K562 (cell line): ENCODE measurements around the gene SDE2. TPM values are rescaled to one million over a fixed set of nuclear protein-coding genes. Genes with fewer than 3 reads are reported as not detected.
"Not testable (repeated sequence)": the region's sequence is repeated elsewhere in the genome, so short reads cannot be mapped to it uniquely, and the experiment has no call there.

ENCODE experiments used
- ATAC-seq: fragments of 200-7000 bp; cut with Tn5 transposase; 3 replicates; pipeline ENCODE4 v1.9.1; 2020; ENCODE audit warnings: moderate library complexity
- BruUV-seq: library from RNA; stranded (reverse); fragments of 400-500 nt; replicated peaks from 2 replicates; lab custom pipeline; 2021; lab: Mats Ljungman, UMichigan
- CTCF ChIA-PET: fragments of 300-600 bp; formaldehyde crosslinking; extraction: SDS; loops from one replicate; lab custom pipeline; 2021; ENCODE audit warnings: low intra/inter-chr PET ratio; lab: Yijun Ruan, JAX
- POLR2A ChIA-PET: fragments of 300-600, 350-650 bp; sonication (Branson Sonifier 250); formaldehyde crosslinking; extraction: SDS; loops from one replicate; lab custom pipeline; 2021; ENCODE audit warnings: antibody characterized with exemption, inconsistent platforms; lab: Yijun Ruan, JAX
- DNase-seq, 4 experiments: peaks; one replicate each; pipeline versions ENCODE4 v3.0.0 to v3.0.0-alpha.2; 2011 to 2018; ENCODE audit warnings: low spot score in 3 of 4, mixed read lengths in 3 of 4; ENCODE audit errors: extremely low read depth in 1 of 4
- FAIRE-seq: peaks from 2 replicates; lab custom pipeline; 2011; peaks lifted over from hg19 to GRCh38; lab: Jason Lieb, UNC
- H2AFZ ChIP-seq: 2 replicates; pipeline ENCODE4 v1.6.0; 2011; ENCODE audit warnings: low read depth, low read length, control low read depth, inconsistent platforms
- H3K27ac ChIP-seq: fragments of 200-600 bp; 3 replicates; pipeline ENCODE4 v1.8.0; 2011; ENCODE audit warnings: low read depth, mild to moderate bottlenecking, control low read depth, inconsistent platforms, low read length, moderate library complexity, mixed read lengths; ENCODE audit errors: extremely low read depth
- H3K27me3 ChIP-seq, 2 experiments: fragments of 300-600 bp in 1 of 2; 2 replicates in 1 of 2; 3 replicates in 1 of 2; pipeline versions ENCODE4 v1.6.0 to v1.8.0; 2011; ENCODE audit warnings: inconsistent platforms in 2 of 2, low read length in 2 of 2, mild to moderate bottlenecking in 1 of 2, mixed read lengths in 1 of 2, moderate library complexity in 1 of 2; ENCODE audit not compliant: control insufficient read depth in 2 of 2, insufficient read depth in 2 of 2
- H3K36me3 ChIP-seq: fragments of 300-600 bp; 3 replicates; pipeline ENCODE4 v1.8.0; 2011; ENCODE audit warnings: mild to moderate bottlenecking, low read length, inconsistent platforms; ENCODE audit not compliant: control insufficient read depth, insufficient read depth
- H3K4me1 ChIP-seq, 2 experiments: fragments of 200-600 bp in 1 of 2; replicated peaks in 1 of 2; 2 replicates in 1 of 2; 3 replicates in 1 of 2; pipeline versions ENCODE4 v1.5.1 to v1.8.0; 2011; ENCODE audit warnings: inconsistent platforms in 2 of 2, low read length in 2 of 2, mild to moderate bottlenecking in 1 of 2, mixed read lengths in 1 of 2, moderate library complexity in 1 of 2; ENCODE audit not compliant: control insufficient read depth in 2 of 2, insufficient read depth in 2 of 2
- H3K4me2 ChIP-seq: 2 replicates; pipeline ENCODE4 v1.6.1; 2011; ENCODE audit warnings: low read length, control low read depth, inconsistent platforms, mixed read lengths; ENCODE audit not compliant: insufficient read depth
- H3K4me3 ChIP-seq: fragments of 200-600 bp; sonication (generic), shearing (Covaris generic); 2 replicates; pipeline ENCODE4 v1.5.1; 2016; ENCODE audit warnings: control low read depth, inconsistent platforms
- H3K79me2 ChIP-seq: fragments of 200-600 bp; 3 replicates; pipeline ENCODE4 v1.8.0; 2011; ENCODE audit warnings: low read length, inconsistent platforms; ENCODE audit not compliant: control insufficient read depth, insufficient read depth
- H3K9ac ChIP-seq, 2 experiments: 2 replicates each; pipeline versions ENCODE4 v1.6.0 to v1.6.1; 2011; ENCODE audit warnings: low read depth in 2 of 2, low read length in 2 of 2, control low read depth in 1 of 2, inconsistent platforms in 1 of 2, mild to moderate bottlenecking in 1 of 2, mixed read lengths in 1 of 2; ENCODE audit not compliant: insufficient read depth in 1 of 2
- H3K9me1 ChIP-seq: one replicate; pipeline ENCODE4 v1.6.0; 2011; ENCODE audit warnings: inconsistent platforms, mild to moderate bottlenecking, low read length, moderate library complexity; ENCODE audit not compliant: control insufficient read depth, insufficient read depth
- H3K9me3 ChIP-seq: replicated peaks from 2 replicates; pipeline ENCODE4 v1.5.1; 2011; ENCODE audit warnings: low read depth, low read length, inconsistent platforms; ENCODE audit not compliant: control insufficient read depth, insufficient read depth
- H4K20me1 ChIP-seq: replicated peaks from 2 replicates; pipeline ENCODE4 v1.6.1; 2011; ENCODE audit warnings: low read length, inconsistent platforms, mixed read lengths; ENCODE audit not compliant: control insufficient read depth, insufficient read depth
- BMI1 ChIP-seq: fragments of 150-350 bp; IDR thresholded peaks from 2 replicates; pipeline ENCODE4 v1.6.1; 2014; ENCODE audit warnings: low read length
- HMG20A ChIP-seq: fragments of 450-650 bp; formaldehyde crosslinking; conservative IDR thresholded peaks from 2 replicates; pipeline ENCODE4 v1.4.0; 2020; ENCODE audit warnings: mild to moderate bottlenecking, mixed read lengths
- ZNF695 ChIP-seq: fragments of 450-650 bp; formaldehyde crosslinking; IDR thresholded peaks from 2 replicates; pipeline ENCODE4 v1.4.0; 2020; ENCODE audit warnings: mild to moderate bottlenecking, moderate library complexity
- WGBS: fragments of 100-300 bp; shearing (Covaris generic); methylation state at CpG from one replicate; pipeline ENCODE4 v1.1.6; 2016; ENCODE audit warnings: low coverage, mixed read lengths; ENCODE audit not compliant: insufficient coverage; ENCODE audit errors: missing lambda C conversion rate; 5-methylcytosine and 5-hydroxymethylcytosine counted together
- in situ Hi-C: fragments of 300-500 bp; cut with MboI; formaldehyde crosslinking; loops from 4 replicates; pipeline ENCODE4 v1.15.0; 2018; ENCODE audit warnings: inconsistent platforms, mixed read lengths
- intact Hi-C: fragments of 100-400 bp; cut with micrococcal nuclease; formaldehyde crosslinking; loops from 2 replicates; pipeline ENCODE4 v1.14.2; 2022
- polyA plus RNA-seq, 8 experiments: library from polyadenylated mRNA; depleted of rRNA in 4 of 8; stranded (reverse) in 5 of 8; unstranded in 3 of 8; fragments of >200 nt; fragmentation: Nextera tagmentation in 2 of 8; fragmentation: Illumina TruSeq in 1 of 8; extraction: Ambion mirVana in 2 of 8; extraction: Trizol in 1 of 8; gene quantifications; 2 replicates each; pipeline versions ENCODE4 v1.2.1 to v1.2.3, GENCODE V29; 2011 to 2014; ENCODE audit warnings: inconsistent platforms in 1 of 8, missing spikeins in 1 of 8
- total RNA-seq, 7 experiments: library from RNA; depleted of rRNA in 6 of 7; stranded (reverse); fragments of >200 nt in 6 of 7; fragmentation: Illumina TruSeq in 2 of 7; extraction: Trizol in 2 of 7; gene quantifications; 2 replicates each; pipeline versions ENCODE4 v1.2.1 to v1.2.3, GENCODE V29; 2011 to 2021; ENCODE audit warnings: low replicate concordance in 1 of 7
- TF ChIP-seq, protein P1 (sequence below): fragments of 250-450 bp; sonication (Bioruptor Pico); IDR thresholded peaks from 2 replicates; pipeline ENCODE4 v1.5.0; 2021; ENCODE audit warnings: mild to moderate bottlenecking, borderline replicate concordance
- TF ChIP-seq, protein P2 (sequence below), 2 experiments: fragments of 450-650 bp in 1 of 2; IDR thresholded peaks; 2 replicates each; pipeline ENCODE4 v1.6.1; 2011 to 2017; ENCODE audit warnings: low read depth in 2 of 2, antibody characterized with exemption in 1 of 2, borderline replicate concordance in 1 of 2, low read length in 1 of 2, mild to moderate bottlenecking in 1 of 2, mixed read lengths in 1 of 2; ENCODE audit not compliant: control insufficient read depth in 1 of 2
- TF ChIP-seq, protein P3 (sequence below): sonication (generic); formaldehyde crosslinking; IDR thresholded peaks from 2 replicates; pipeline ENCODE4 v1.9.0; 2022; ENCODE audit warnings: mild to moderate bottlenecking, missing genetic modification reagents

The SDE2 gene
- total and polyA plus RNA-seq, 9 of the 15 experiments (the other 6 are each of a cell fraction or from before 2014, with no cell fraction given) = 14.3 to 62.3 (median 46.0) TPM

DNA sequence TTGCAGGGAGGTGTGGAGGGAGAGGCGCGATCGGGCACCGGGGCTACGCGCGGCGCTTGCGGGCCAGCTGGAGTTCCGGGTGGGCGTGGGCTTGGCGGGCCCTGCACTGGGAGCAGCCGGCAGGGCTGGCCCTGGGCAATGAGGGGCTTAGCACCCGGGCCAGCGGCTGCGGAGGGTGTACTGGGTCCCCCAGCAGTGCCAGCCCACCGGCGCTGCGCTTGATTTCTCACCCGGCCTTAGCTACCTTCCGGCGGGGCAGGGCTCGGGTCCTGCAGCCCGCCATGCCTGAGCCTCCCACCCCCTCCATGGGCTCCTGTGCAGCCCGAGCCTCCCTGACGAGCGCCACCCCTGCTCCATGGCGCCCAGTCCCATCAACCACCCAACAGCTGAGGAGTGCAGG lies 29.4 kb downstream of the SDE2 start:
- H3K27ac ChIP-seq, H3K9ac ChIP-seq, ATAC-seq, FAIRE-seq, DNase-seq, H3K4me2 ChIP-seq, H3K4me3 ChIP-seq, H4K20me1 ChIP-seq, H3K9me3 ChIP-seq, H2AFZ ChIP-seq, H3K36me3 ChIP-seq, CTCF ChIA-PET, H3K79me2 ChIP-seq, H3K27me3 ChIP-seq, H3K9me1 ChIP-seq, BruUV-seq, in situ Hi-C loops: not testable (repeated sequence)
- peaks cover 7 to 16% of the 10 kb centered on the region in 2 experiments; a peak in 4 of 5 replicates for H3K4me1 ChIP-seq
- POLR2A ChIA-PET = interaction anchor here (0.8 to 1.1 kb wide), 2 partner anchors 24 to 127 kb away, joined by 3 to 4 read pairs; no protein-coding TSS in a partner anchor
- WGBS = 91% methylated on average over 22 of the region's 28 CpGs
- intact Hi-C loops = loop anchor here (10.0 kb wide), 2 partner anchors 125 to 315 kb away; partner anchors contain the start of gene ENAH

DNA sequence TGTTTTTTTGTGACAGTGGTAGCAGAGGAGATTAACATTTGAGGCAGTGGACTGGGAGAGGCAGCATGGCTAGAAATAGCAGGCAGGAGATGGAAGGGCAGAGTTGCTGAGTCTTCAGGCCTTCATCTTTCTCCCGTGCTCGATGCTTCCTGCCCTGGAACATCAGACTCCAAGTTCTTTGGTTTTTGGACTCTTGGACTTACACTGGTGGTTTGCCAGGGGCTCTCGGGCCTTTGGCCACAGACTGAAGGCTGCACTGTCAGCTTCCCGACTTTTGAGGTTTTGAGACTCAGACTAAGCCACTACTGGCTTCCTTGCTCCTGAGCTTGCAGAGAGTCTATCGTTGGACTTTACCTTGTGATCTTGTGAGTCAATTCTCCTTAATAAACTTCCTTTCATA lies 33.9 kb downstream of the SDE2 start:
- 31% methylated on average over 5 of the region's 5 CpGs for WGBS
- no peaks in the 10 kb centered on the region for H3K9me3 ChIP-seq
- BruUV-seq = no TSS peak
- TF ChIP-seq ZNF695 (no peak), BMI1 (no peak), HMG20A (CRISPR knock-in tag) (no peak)
- TF ChIP-seq, protein P1, sequence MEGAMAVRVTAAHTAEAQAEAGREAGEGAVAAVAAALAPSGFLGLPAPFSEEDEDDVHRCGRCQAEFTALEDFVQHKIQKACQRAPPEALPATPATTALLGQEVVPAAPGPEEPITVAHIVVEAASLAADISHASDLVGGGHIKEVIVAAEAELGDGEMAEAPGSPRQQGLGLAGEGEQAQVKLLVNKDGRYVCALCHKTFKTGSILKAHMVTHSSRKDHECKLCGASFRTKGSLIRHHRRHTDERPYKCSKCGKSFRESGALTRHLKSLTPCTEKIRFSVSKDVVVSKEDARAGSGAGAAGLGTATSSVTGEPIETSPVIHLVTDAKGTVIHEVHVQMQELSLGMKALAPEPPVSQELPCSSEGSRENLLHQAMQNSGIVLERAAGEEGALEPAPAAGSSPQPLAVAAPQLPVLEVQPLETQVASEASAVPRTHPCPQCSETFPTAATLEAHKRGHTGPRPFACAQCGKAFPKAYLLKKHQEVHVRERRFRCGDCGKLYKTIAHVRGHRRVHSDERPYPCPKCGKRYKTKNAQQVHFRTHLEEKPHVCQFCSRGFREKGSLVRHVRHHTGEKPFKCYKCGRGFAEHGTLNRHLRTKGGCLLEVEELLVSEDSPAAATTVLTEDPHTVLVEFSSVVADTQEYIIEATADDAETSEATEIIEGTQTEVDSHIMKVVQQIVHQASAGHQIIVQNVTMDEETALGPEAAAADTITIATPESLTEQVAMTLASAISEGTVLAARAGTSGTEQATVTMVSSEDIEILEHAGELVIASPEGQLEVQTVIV (CRISPR knock-in tag) = no peak
- TF ChIP-seq, protein P2, sequence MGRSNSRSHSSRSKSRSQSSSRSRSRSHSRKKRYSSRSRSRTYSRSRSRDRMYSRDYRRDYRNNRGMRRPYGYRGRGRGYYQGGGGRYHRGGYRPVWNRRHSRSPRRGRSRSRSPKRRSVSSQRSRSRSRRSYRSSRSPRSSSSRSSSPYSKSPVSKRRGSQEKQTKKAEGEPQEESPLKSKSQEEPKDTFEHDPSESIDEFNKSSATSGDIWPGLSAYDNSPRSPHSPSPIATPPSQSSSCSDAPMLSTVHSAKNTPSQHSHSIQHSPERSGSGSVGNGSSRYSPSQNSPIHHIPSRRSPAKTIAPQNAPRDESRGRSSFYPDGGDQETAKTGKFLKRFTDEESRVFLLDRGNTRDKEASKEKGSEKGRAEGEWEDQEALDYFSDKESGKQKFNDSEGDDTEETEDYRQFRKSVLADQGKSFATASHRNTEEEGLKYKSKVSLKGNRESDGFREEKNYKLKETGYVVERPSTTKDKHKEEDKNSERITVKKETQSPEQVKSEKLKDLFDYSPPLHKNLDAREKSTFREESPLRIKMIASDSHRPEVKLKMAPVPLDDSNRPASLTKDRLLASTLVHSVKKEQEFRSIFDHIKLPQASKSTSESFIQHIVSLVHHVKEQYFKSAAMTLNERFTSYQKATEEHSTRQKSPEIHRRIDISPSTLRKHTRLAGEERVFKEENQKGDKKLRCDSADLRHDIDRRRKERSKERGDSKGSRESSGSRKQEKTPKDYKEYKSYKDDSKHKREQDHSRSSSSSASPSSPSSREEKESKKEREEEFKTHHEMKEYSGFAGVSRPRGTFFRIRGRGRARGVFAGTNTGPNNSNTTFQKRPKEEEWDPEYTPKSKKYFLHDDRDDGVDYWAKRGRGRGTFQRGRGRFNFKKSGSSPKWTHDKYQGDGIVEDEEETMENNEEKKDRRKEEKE (IDR thresholded peaks at IDR 0.05; ENCODE audit: borderline replicate concordance in 1 of 2, control insufficient read depth in 1 of 2, low read depth in 2 of 2, low read length in 1 of 2) = no peak
- TF ChIP-seq, protein P3, sequence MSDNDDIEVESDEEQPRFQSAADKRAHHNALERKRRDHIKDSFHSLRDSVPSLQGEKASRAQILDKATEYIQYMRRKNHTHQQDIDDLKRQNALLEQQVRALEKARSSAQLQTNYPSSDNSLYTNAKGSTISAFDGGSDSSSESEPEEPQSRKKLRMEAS (CRISPR knock-in tag) = no peak
- TF ChIP-seq, all 486 proteins: peak for 0
- Histone ChIP-seq H3K4me2 (no peak overlapping the region), H3K4me1 (peaks cover 0 to 17% of the 10 kb centered on the region in 2 experiments; a peak in 3 of 5 replicates), H2AFZ (peak overlapping the region; percentile 42), H4K20me1 (no peaks in the 10 kb centered on the region), H3K4me3 (no peak overlapping the region), H3K36me3 (no peaks in the 10 kb centered on the region), H3K9ac (no peak overlapping the region), H3K27ac (no peak overlapping the region), H3K9me1 (no peaks in the 10 kb centered on the region), H3K79me2 (no peaks in the 10 kb centered on the region), H3K27me3 (no peaks in the 10 kb centered on the region)
- no peak for FAIRE-seq
- no peak for DNase-seq
- ATAC-seq = no peak
- in situ Hi-C loops = no loop called here
- POLR2A ChIA-PET = interaction anchor here (0.7 kb wide), 1 partner anchor 160 kb away, joined by 3 read pairs; no protein-coding TSS in a partner anchor
- intact Hi-C loops = no loop called here
- CTCF ChIA-PET = no interaction called here
